ENCODE results near the gene ASAH2B. TPM values are rescaled to one million over a fixed set of nuclear protein-coding genes. Genes with fewer than 3 reads are reported as not detected.

ASAH2B gene
- total RNA-seq, 6 experiments from 2014 or later, result 2.5 to 5.5 (median 4.0) TPM

DNA sequence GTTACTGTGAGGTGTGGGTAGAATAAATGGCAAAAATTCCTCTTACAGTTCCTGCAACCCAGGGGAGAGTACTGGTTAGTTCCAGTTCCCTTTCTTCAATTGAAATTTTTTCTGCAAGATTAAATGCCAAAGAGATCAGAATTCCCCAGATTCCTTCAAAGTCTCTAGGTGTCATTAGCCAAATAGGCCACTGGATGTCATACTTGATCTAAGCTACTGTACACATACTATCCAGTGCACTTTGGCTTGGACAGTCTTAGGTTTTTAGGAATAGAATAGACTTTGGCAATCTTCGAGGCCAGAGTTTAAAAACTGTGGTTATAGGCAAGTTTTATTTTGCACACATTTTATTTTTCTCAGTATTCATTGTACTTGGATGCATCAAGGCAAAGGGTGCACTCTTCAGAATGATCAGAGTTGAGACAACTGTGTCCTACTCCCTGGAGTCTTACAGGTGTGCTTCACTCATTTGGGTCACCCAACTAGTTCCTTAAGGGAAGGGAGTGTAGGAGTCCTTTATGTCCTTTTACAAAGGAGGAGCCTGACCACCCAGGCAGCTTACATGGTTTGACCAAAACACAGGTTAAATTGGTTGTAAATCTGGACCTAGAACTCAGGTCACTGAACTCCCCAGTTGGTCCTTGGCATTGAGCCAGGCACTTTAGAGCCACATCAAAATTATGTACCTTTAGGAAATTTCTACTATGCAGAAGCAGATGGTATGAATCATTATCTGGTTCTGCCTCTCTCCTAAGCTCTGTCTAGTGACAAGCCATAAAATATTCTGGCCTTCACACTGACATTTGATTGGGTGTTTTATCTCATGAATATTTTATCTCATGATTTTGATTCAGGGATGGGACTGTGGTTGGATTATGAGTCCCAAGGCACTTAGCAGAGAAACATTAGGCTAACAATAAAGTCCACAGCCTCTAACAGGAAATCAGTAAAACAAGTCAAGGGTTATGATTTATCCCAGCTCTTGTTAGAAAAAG lies 49.5 kb downstream of the ASAH2B start:
- DNase-seq, result peak in 2 of 3 donors; percentile 27 to 50
- H3K9me3 ChIP-seq, result no peaks in the 10 kb centered on the region
- 7% methylated on average over 1 of the region's 1 CpG for WGBS (ENCODE audit: insufficient coverage, low coverage, low lambda C conversion rate, missing lambda C conversion rate)
- H3K27me3 ChIP-seq, result no peaks in the 10 kb centered on the region
- no peak overlapping the region for H3K4me3 ChIP-seq
- intact Hi-C loops (cut with DNase I), result no loop called here
- peaks cover 0 to 9% (median 4%) of the 10 kb centered on the region in 4 donors for H3K4me1 ChIP-seq
- no peaks in the 10 kb centered on the region for H3K36me3 ChIP-seq
- H3K27ac ChIP-seq, result no peak overlapping the region
- no peak for TF ChIP-seq POLR2A (IDR thresholded peaks at IDR 0.05)
- TF ChIP-seq, protein P1, sequence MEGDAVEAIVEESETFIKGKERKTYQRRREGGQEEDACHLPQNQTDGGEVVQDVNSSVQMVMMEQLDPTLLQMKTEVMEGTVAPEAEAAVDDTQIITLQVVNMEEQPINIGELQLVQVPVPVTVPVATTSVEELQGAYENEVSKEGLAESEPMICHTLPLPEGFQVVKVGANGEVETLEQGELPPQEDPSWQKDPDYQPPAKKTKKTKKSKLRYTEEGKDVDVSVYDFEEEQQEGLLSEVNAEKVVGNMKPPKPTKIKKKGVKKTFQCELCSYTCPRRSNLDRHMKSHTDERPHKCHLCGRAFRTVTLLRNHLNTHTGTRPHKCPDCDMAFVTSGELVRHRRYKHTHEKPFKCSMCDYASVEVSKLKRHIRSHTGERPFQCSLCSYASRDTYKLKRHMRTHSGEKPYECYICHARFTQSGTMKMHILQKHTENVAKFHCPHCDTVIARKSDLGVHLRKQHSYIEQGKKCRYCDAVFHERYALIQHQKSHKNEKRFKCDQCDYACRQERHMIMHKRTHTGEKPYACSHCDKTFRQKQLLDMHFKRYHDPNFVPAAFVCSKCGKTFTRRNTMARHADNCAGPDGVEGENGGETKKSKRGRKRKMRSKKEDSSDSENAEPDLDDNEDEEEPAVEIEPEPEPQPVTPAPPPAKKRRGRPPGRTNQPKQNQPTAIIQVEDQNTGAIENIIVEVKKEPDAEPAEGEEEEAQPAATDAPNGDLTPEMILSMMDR (IDR thresholded peaks at IDR 0.05), result peak; percentile 61 to 80 (median 64)
- peak; percentile 98 to 99 (median 98) for ATAC-seq

DNA sequence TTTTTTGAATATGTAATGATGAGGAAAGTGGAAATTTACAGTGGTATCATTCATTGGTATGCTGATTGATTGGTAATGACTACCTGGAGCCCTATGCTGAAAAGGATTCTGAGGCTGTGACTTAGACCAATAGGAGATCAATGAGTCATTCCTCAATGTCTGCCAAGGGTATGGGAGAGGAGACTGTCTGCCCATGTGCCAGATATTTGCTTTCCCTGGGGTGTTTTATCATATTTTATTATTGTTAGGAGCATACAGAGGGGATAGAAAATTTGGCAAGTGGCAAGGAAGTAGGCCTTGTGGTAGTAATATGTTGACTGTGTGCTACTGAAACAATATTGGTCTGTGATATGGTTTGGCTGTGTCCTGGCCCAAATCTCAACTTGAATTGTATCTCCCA lies 54.8 kb downstream of the ASAH2B start:
- Histone ChIP-seq H3K4me1 (peaks cover 0 to 9% (median under 1%) of the 10 kb centered on the region in 4 donors), H3K36me3 (no peaks in the 10 kb centered on the region), H3K27ac (no peak overlapping the region), H3K27me3 (no peaks in the 10 kb centered on the region), H3K9me3 (no peaks in the 10 kb centered on the region), H3K4me3 (no peak overlapping the region)
- ATAC-seq (peak in 1 of 4 donors; percentile 35), DNase-seq (no peak)
- intact Hi-C loops (cut with DNase I), result no loop called here
- no peak for TF ChIP-seq POLR2A (IDR thresholded peaks at IDR 0.05)
- TF ChIP-seq, protein P1 (IDR thresholded peaks at IDR 0.05), result no peak

DNA sequence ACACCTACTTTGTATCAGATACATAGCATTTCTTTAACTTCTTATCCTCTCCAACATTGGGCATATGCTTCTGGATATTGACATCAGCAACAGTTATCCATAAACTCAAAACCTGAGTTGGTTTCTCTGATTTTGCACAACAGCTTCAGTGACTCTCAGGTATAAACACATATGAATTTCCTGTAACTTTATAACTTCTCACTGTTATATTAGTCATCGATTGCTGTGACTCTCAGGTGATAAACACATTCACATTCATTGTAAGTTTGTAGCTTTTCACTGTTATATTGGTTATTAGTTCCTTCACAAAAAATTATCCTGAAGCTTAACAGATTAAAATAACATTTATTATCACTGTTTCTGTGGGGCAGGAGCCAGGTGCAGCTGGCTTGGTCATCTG lies 57.0 kb downstream of the ASAH2B start:
- 80% methylated on average over 1 of the region's 1 CpG for WGBS (ENCODE audit: insufficient coverage, low coverage, low lambda C conversion rate, missing lambda C conversion rate)
- Histone ChIP-seq H3K9me3 (no peaks in the 10 kb centered on the region), H3K4me3 (no peak overlapping the region), H3K4me1 (peaks cover 0 to 6% (median 0%) of the 10 kb centered on the region in 4 donors), H3K36me3 (no peaks in the 10 kb centered on the region), H3K27me3 (no peaks in the 10 kb centered on the region), H3K27ac (no peak overlapping the region)
- intact Hi-C loops (cut with DNase I), result no loop called here
- ATAC-seq, result peak in 1 of 4 donors; percentile 58
- TF ChIP-seq, protein P1 (IDR thresholded peaks at IDR 0.05), result no peak
- TF ChIP-seq POLR2A (IDR thresholded peaks at IDR 0.05), result no peak
- no peak for DNase-seq

DNA sequence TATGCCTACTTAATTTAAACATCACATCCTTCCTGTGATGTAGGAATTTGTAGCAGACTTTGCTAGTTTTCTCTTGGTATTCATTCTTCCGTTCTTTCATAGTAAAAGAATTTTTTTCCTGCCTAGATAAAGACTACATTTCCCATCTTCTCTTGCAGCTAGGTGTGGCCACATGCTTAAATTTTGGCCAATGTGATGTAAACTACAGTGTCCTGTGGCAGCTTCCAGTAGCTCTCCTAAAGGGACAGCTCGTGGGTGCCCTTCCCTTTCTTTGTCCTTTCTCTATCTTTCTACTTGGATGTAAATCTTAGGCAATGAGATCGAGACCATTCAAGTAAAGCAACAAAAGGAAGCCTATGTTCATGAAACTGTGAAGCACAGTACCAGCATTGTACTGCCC lies 58.6 kb downstream of the ASAH2B start:
- Histone ChIP-seq H3K27me3 (no peaks in the 10 kb centered on the region), H3K4me3 (no peak overlapping the region), H3K36me3 (peaks cover 0 to 4% (median 0%) of the 10 kb centered on the region in 4 donors), H3K27ac (no peak overlapping the region), H3K9me3 (no peaks in the 10 kb centered on the region), H3K4me1 (peaks cover 0 to 6% (median 0%) of the 10 kb centered on the region in 4 donors)
- 60% methylated on average over 3 of the region's 3 CpGs for WGBS (ENCODE audit: insufficient coverage, low coverage, low lambda C conversion rate, missing lambda C conversion rate)
- ATAC-seq (peak; percentile 34 to 66 (median 55)), DNase-seq (no peak)
- intact Hi-C loops (cut with DNase I), result no loop called here
- TF ChIP-seq, protein P1 (IDR thresholded peaks at IDR 0.05), result no peak
- no peak for TF ChIP-seq POLR2A (IDR thresholded peaks at IDR 0.05)

Data from right lobe of liver (tissue), 6 donors.